ENCODE data around the gene SNPH.

DNA sequence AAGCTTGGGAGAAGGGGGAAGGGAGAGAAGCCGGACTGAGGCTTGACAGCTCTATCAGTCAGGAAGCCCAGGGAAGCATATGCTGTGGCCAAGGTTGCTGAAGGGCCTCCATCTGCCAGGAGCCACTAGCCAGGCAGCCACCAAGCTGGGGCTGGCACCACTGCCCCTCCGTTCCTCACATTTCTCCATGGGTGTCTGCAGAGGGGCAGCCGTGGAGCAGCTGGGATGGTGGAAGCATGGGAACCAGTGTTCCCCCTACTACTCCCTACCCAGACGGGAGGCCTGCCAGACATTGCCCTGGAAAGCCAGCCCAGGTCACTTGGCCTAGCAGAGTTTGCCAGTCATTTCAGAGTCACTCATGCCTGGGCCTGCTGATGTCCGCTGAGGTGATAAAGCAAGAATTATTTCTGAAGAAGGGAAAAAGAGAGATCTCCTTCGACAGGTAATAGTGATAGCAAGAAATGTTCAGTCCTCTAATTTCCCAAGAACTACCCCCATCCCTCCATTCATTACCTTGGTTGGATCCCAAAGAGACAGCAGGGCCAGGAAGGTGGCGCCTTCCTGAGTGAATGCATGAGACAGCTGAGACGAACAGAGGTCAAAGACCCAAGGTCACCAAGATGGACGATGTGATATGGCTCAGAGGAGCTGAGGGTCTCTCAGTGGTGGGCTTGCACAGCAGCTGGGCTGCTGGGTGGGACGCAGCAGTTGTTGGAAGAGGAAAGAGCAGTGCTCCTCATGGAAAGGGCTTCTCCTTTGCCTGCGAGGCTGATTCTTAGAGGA is 21.9 kb downstream of the SNPH start:
- TF ChIP-seq, protein P1, sequence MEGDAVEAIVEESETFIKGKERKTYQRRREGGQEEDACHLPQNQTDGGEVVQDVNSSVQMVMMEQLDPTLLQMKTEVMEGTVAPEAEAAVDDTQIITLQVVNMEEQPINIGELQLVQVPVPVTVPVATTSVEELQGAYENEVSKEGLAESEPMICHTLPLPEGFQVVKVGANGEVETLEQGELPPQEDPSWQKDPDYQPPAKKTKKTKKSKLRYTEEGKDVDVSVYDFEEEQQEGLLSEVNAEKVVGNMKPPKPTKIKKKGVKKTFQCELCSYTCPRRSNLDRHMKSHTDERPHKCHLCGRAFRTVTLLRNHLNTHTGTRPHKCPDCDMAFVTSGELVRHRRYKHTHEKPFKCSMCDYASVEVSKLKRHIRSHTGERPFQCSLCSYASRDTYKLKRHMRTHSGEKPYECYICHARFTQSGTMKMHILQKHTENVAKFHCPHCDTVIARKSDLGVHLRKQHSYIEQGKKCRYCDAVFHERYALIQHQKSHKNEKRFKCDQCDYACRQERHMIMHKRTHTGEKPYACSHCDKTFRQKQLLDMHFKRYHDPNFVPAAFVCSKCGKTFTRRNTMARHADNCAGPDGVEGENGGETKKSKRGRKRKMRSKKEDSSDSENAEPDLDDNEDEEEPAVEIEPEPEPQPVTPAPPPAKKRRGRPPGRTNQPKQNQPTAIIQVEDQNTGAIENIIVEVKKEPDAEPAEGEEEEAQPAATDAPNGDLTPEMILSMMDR (IDR thresholded peaks at IDR 0.05; ENCODE audit: low read depth, low read length, poor library complexity, severe bottlenecking) = no peak
- no peak for TF ChIP-seq EZH2phosphoT487 (IDR thresholded peaks at IDR 0.05; ENCODE audit: borderline replicate concordance, low read length)
